Tibial nerve (tissue), 4 donors: Measurements from ENCODE around the gene VAMP2. TPM values are rescaled to one million over a fixed set of nuclear protein-coding genes. Genes with fewer than 3 reads are reported as not detected.

ENCODE experiments used
- DNase-seq, 2 donors: peaks; one replicate each; pipeline ENCODE4 v3.0.0-alpha.2; 2019; ENCODE audit warnings: low spot score in 2 of 2
- H3K27ac ChIP-seq, 4 donors: fragments of 200-600 bp; sonication (generic) in 3 of 4; one replicate each; pipeline ENCODE4 v1.5.1; 2017 to 2019; ENCODE audit warnings: mild to moderate bottlenecking in 1 of 4
- H3K27me3 ChIP-seq, 2 donors: fragments of 200-600 bp; sonication (generic) in 1 of 2; one replicate each; pipeline versions ENCODE4 v1.5.1 to v1.6.0; 2017 to 2019
- H3K36me3 ChIP-seq, 3 donors: fragments of 200-600 bp; sonication (generic); one replicate each; pipeline ENCODE4 v1.5.1; 2018 to 2019
- H3K4me1 ChIP-seq, 4 donors: fragments of 200-600 bp; sonication (generic) in 3 of 4; one replicate each; pipeline ENCODE4 v1.5.1; 2017 to 2019
- H3K4me3 ChIP-seq, 4 donors: fragments of 200-600 bp; sonication (generic) in 3 of 4; one replicate each; pipeline ENCODE4 v1.5.1; 2017 to 2019; ENCODE audit warnings: mild to moderate bottlenecking in 1 of 4, moderate library complexity in 1 of 4
- H3K9me3 ChIP-seq, 4 donors: fragments of 200-600 bp; sonication (generic) in 3 of 4; one replicate each; pipeline ENCODE4 v1.5.1; 2017 to 2019
- CTCF ChIP-seq, 5 experiments: fragments of 200-600 bp in 3 of 5; fragments of 450-650 bp in 2 of 5; sonication (generic) in 3 of 5; IDR thresholded peaks; one replicate each; pipeline ENCODE4 v1.5.1; 2016 to 2019; ENCODE audit warnings: antibody characterized with exemption in 5 of 5, mild to moderate bottlenecking in 3 of 5, moderate library complexity in 2 of 5
- EP300 ChIP-seq, 2 donors: sonication (generic); formaldehyde crosslinking; IDR thresholded peaks; one replicate each; pipeline ENCODE4 v1.6.1; 2017; ENCODE audit warnings: antibody characterized with exemption in 2 of 2, mild to moderate bottlenecking in 1 of 2
- POLR2A ChIP-seq, 2 donors: fragments of 450-650 bp; IDR thresholded peaks; one replicate each; pipeline ENCODE4 v1.6.1; 2017; ENCODE audit warnings: antibody characterized with exemption in 2 of 2, mild to moderate bottlenecking in 2 of 2, moderate library complexity in 2 of 2
- WGBS, 2 donors: methylation state at CpG; one replicate each; pipeline ENCODE4 v1.1.5; 2018; 5-methylcytosine and 5-hydroxymethylcytosine counted together
- total RNA-seq, 4 donors: library from RNA; depleted of rRNA; stranded (reverse); fragments of >200 nt; gene quantifications; one replicate each; pipeline ENCODE4 v1.1.0, GENCODE V29; 2016

VAMP2 gene
- total RNA-seq, 4 donors from 2014 or later = 48.0 to 72.1 (median 59.0) TPM

GRCh38 chr17:8123695-8124349, 38.9 kb downstream of the VAMP2 start, which contains the start of gene HES7:
Gene HES7 (minus strand): TSS chr17:8124106. CDS start chr17:8124084, 22 bp downstream.
- no peaks in the 10 kb centered on the region for H3K36me3 ChIP-seq
- peaks cover 4 to 70% (median 51%) of the 10 kb centered on the region in 4 donors for H3K4me1 ChIP-seq
- TF ChIP-seq CTCF (IDR thresholded peaks at IDR 0.05) (no peak), POLR2A (IDR thresholded peaks at IDR 0.05) (no peak), EP300 (IDR thresholded peaks at IDR 0.05) (no peak)
- no peaks in the 10 kb centered on the region for H3K27me3 ChIP-seq
- peak in 1 of 2 donors; percentile 44 for DNase-seq
- peak within 1 kb of the TSS; percentile 54 to 86 (median 60) for H3K4me3 ChIP-seq
- WGBS, 2 donors = 1% methylated on average over 29 of the region's 29 CpGs
- no peaks in the 10 kb centered on the region for H3K9me3 ChIP-seq
- H3K27ac ChIP-seq = peak within 1 kb of the TSS; percentile 38 to 94 (median 74)

GRCh38 chr17:8122924-8123694, 39.6 kb downstream of the VAMP2 start:
- H3K4me1 ChIP-seq = peaks cover 4 to 75% (median 55%) of the 10 kb centered on the region in 4 donors
- H3K27ac ChIP-seq = peak overlapping the region; percentile 16 to 94 (median 74)
- H3K36me3 ChIP-seq = no peaks in the 10 kb centered on the region
- 1% methylated on average over 39 to 55 of the region's 55 CpGs for WGBS, 2 donors
- no peak for TF ChIP-seq CTCF (IDR thresholded peaks at IDR 0.05)
- peak in 1 of 2 donors; percentile 6 for TF ChIP-seq EP300 (IDR thresholded peaks at IDR 0.05)
- peak in 1 of 2 donors; percentile 13 for DNase-seq
- no peaks in the 10 kb centered on the region for H3K27me3 ChIP-seq
- H3K9me3 ChIP-seq = no peaks in the 10 kb centered on the region
- peak overlapping the region; percentile 54 to 86 (median 60) for H3K4me3 ChIP-seq

- H3K27me3 ChIP-seq = no peaks in the 10 kb centered on the region
- no peaks in the 10 kb centered on the region for H3K9me3 ChIP-seq
- DNase-seq = peak in 1 of 2 donors; percentile 43
- peak overlapping the region; percentile 54 to 86 (median 60) for H3K4me3 ChIP-seq
- no peaks in the 10 kb centered on the region for H3K36me3 ChIP-seq
- no peak for TF ChIP-seq POLR2A (IDR thresholded peaks at IDR 0.05)
- no peak for TF ChIP-seq EP300 (IDR thresholded peaks at IDR 0.05)
- no peak for TF ChIP-seq CTCF (IDR thresholded peaks at IDR 0.05)
- WGBS, 2 donors = 1% methylated on average over 29 of the region's 29 CpGs
- peak overlapping the region; percentile 16 to 94 (median 74) for H3K27ac ChIP-seq
- peaks cover 4 to 79% (median 61%) of the 10 kb centered on the region in 4 donors for H3K4me1 ChIP-seq
These were observed 40.3 kb downstream of the VAMP2 start for GRCh38 chr17:8122422-8122923.

- DNase-seq = peak in 1 of 2 donors; percentile 22
- H3K27ac ChIP-seq = peak overlapping the region; percentile 16 to 94 (median 74)
- peaks cover 0 to 2% of the 10 kb centered on the region in 2 donors for H3K27me3 ChIP-seq
- no peaks in the 10 kb centered on the region for H3K9me3 ChIP-seq
- TF ChIP-seq EP300 (IDR thresholded peaks at IDR 0.05) (peak in 1 of 2 donors; percentile 50), CTCF (IDR thresholded peaks at IDR 0.05) (peak; percentile 35 to 70 (median 56)), POLR2A (IDR thresholded peaks at IDR 0.05) (peak in 1 of 2 donors; percentile 58)
- H3K36me3 ChIP-seq = no peaks in the 10 kb centered on the region
- H3K4me1 ChIP-seq = peaks cover 4 to 79% (median 60%) of the 10 kb centered on the region in 4 donors
- H3K4me3 ChIP-seq = peak overlapping the region; percentile 54 to 86 (median 60)
- 0 to 1% methylated on average over 49 to 62 of the region's 76 CpGs for WGBS, 2 donors
These were observed 40.9 kb downstream of the VAMP2 start for GRCh38 chr17:8121681-8122421.
